AG04450 (cell line): ENCODE data around the gene TTLL11. TPM values are rescaled to one million over a fixed set of nuclear protein-coding genes. Genes with fewer than 3 reads are reported as not detected.

Source experiments
- CTCF ChIA-PET: fragments of 300-600, 350-600 bp; formaldehyde crosslinking; extraction: SDS; loops from one replicate; lab custom pipeline; 2022; ENCODE audit warnings: antibody characterized with exemption, inconsistent platforms; lab: Charles Lee
- POLR2A ChIA-PET: fragments of 350-600 bp; formaldehyde crosslinking; extraction: SDS; loops from one replicate; lab custom pipeline; 2021; ENCODE audit warnings: antibody characterized with exemption, inconsistent platforms; lab: Yijun Ruan, JAX
- DNase-seq: peaks from one replicate; pipeline ENCODE4 v3.0.0-alpha.2; 2011; ENCODE audit warnings: low read depth, low spot score
- H3K27ac ChIP-seq: one replicate; pipeline ENCODE4 v1.5.1; 2012; ENCODE audit warnings: low read depth, low read length, control low read depth
- H3K27me3 ChIP-seq: one replicate; pipeline ENCODE4 v1.6.0; 2012; ENCODE audit warnings: low read length; ENCODE audit not compliant: control insufficient read depth, insufficient read depth
- H3K4me3 ChIP-seq: 2 replicates; pipeline ENCODE4 v1.5.1; 2011; ENCODE audit warnings: mild to moderate bottlenecking, low read depth, low read length, control low read depth
- H3K9me3 ChIP-seq: 2 replicates; pipeline ENCODE4 v1.5.1; 2012; ENCODE audit warnings: low read length; ENCODE audit not compliant: control insufficient read depth, insufficient read depth
- polyA plus RNA-seq: library from polyadenylated mRNA; depleted of rRNA; stranded (reverse); fragments of >200 nt; gene quantifications from 2 replicates; pipeline ENCODE4 v1.2.3, GENCODE V29; 2011
- TF ChIP-seq, protein P1 (sequence below): IDR thresholded peaks from 2 replicates; pipeline ENCODE4 v1.5.1; 2011; ENCODE audit warnings: low read depth, low read length, control low read depth, inconsistent platforms

Gene TTLL11
- polyA plus RNA-seq, 1 experiment: 4.6 TPM

- POLR2A ChIA-PET: no interaction called here
- Histone ChIP-seq H3K4me3 (no peak overlapping the region), H3K27me3 (no peaks in the 10 kb centered on the region), H3K9me3 (no peaks in the 10 kb centered on the region), H3K27ac (no peak overlapping the region)
- CTCF ChIA-PET: no interaction called here
- TF ChIP-seq, protein P1, sequence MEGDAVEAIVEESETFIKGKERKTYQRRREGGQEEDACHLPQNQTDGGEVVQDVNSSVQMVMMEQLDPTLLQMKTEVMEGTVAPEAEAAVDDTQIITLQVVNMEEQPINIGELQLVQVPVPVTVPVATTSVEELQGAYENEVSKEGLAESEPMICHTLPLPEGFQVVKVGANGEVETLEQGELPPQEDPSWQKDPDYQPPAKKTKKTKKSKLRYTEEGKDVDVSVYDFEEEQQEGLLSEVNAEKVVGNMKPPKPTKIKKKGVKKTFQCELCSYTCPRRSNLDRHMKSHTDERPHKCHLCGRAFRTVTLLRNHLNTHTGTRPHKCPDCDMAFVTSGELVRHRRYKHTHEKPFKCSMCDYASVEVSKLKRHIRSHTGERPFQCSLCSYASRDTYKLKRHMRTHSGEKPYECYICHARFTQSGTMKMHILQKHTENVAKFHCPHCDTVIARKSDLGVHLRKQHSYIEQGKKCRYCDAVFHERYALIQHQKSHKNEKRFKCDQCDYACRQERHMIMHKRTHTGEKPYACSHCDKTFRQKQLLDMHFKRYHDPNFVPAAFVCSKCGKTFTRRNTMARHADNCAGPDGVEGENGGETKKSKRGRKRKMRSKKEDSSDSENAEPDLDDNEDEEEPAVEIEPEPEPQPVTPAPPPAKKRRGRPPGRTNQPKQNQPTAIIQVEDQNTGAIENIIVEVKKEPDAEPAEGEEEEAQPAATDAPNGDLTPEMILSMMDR: no peak
- DNase-seq: no peak
Observed at GRCh38 chr9:121790841-121791240, 302.3 kb downstream of the TTLL11 start.

- H3K9me3 ChIP-seq: no peaks in the 10 kb centered on the region; the same call in 1 of the 2 replicates
- ChIA-PET CTCF (no interaction called here), POLR2A (no interaction called here)
- H3K27me3 ChIP-seq: no peaks in the 10 kb centered on the region
- DNase-seq: no peak
- no peak overlapping the region for H3K27ac ChIP-seq
- H3K4me3 ChIP-seq: no peak overlapping the region
- TF ChIP-seq, protein P1: no peak
Observed at GRCh38 chr9:121788686-121789366, 304.3 kb downstream of the TTLL11 start.

GRCh38 chr9:121786998-121787422, 306.1 kb downstream of the TTLL11 start:
- ChIA-PET POLR2A (interaction anchor here (0.6 kb wide), 1 partner anchor 230 kb away, joined by 4 read pairs; no protein-coding TSS in a partner anchor), CTCF (no interaction called here)
- Histone ChIP-seq H3K4me3 (no peak overlapping the region), H3K9me3 (no peaks in the 10 kb centered on the region; the same call in 1 of the 2 replicates), H3K27me3 (no peaks in the 10 kb centered on the region), H3K27ac (no peak overlapping the region)
- TF ChIP-seq, protein P1: no peak
- no peak for DNase-seq

- H3K27ac ChIP-seq: no peak overlapping the region
- H3K9me3 ChIP-seq: no peaks in the 10 kb centered on the region; the same call in 1 of the 2 replicates
- CTCF ChIA-PET: no interaction called here
- DNase-seq: no peak
- H3K27me3 ChIP-seq: no peaks in the 10 kb centered on the region
- H3K4me3 ChIP-seq: no peak overlapping the region
- TF ChIP-seq, protein P1: no peak
- POLR2A ChIA-PET: interaction anchor here (0.6 kb wide), 1 partner anchor 229 kb away, joined by 4 read pairs; no protein-coding TSS in a partner anchor
Observed at GRCh38 chr9:121786543-121786948, 306.6 kb downstream of the TTLL11 start.
